Measurements from ENCODE around the gene IP6K2.

IP6K2 gene

DNA sequence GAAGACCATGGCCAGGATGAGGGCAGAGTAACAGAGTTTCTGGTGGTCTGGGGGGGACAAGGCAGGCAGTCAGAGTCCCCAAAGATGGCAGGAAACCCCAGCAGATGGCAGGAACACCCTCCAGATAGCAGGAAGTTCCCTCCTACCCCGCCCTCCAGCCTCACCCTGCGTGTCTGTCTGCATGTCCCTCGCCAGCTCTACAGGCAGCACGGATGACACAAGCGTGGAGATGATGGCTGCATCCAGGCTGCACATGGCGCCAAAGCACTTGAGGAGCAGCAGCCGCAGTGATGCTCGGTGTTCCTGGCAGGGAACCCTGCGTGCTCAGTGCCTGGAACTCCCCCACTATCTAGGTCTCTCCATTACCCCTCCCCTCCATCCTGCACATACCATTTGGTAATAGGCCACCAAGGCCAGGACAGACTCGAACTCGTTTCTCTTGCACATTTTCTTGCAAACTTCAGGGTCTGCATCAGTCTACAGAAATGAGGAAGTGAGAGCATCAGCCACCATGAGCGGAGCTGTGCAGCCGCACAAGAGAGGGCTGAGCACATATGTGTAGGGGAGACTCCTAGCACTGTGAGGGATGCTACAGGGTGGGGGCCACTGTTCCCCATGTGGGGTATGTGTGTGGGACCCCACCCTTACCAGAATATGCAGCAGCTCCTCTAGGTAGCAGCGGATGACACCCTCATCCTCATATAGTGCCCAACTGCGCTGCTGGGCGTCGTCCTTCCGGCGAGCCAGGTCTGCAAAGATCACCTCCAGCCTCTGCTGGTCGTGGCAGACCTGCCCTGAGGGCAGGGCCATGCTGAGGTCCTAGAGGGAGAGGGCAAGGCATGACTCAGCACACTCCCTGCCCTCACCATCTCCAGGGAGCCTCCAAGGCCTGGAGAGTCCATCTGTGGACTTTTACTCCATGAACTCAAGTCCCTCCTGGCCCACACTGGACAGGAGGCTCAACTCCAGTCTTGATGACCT is 37.3 kb downstream of the IP6K2 start:
- Histone ChIP-seq H3K36me3 (ENCODE audit: insufficient read depth, low read length) (peaks cover 68% of the 10 kb centered on the region), H3K79me2 (ENCODE audit: insufficient read depth, low read length) (peaks cover 5% of the 10 kb centered on the region), H2AFZ (ENCODE audit: low read length) (no peak overlapping the region), H4K20me1 (ENCODE audit: insufficient read depth, low read length) (no peaks in the 10 kb centered on the region), H3K9me3 (ENCODE audit: low read length) (no peaks in the 10 kb centered on the region), H3K4me1 (ENCODE audit: insufficient read depth, low read length, severe bottlenecking) (peaks cover 15% of the 10 kb centered on the region), H3K27ac (ENCODE audit: low read depth, low read length, poor library complexity, severe bottlenecking) (no peak overlapping the region), H3K4me2 (ENCODE audit: low read length) (no peak overlapping the region), H3F3A (ENCODE audit: insufficient read depth, low read length) (no peaks in the 10 kb centered on the region), H3K27me3 (ENCODE audit: insufficient read depth, low read length) (no peaks in the 10 kb centered on the region), H3K9ac (ENCODE audit: low read length) (no peak overlapping the region), H3K9me2 (ENCODE audit: low read depth, low read length) (no peaks in the 10 kb centered on the region), H3K4me3 (ENCODE audit: low read depth, low read length, poor library complexity, severe bottlenecking) (no peak overlapping the region)
- TF ChIP-seq, protein P1, sequence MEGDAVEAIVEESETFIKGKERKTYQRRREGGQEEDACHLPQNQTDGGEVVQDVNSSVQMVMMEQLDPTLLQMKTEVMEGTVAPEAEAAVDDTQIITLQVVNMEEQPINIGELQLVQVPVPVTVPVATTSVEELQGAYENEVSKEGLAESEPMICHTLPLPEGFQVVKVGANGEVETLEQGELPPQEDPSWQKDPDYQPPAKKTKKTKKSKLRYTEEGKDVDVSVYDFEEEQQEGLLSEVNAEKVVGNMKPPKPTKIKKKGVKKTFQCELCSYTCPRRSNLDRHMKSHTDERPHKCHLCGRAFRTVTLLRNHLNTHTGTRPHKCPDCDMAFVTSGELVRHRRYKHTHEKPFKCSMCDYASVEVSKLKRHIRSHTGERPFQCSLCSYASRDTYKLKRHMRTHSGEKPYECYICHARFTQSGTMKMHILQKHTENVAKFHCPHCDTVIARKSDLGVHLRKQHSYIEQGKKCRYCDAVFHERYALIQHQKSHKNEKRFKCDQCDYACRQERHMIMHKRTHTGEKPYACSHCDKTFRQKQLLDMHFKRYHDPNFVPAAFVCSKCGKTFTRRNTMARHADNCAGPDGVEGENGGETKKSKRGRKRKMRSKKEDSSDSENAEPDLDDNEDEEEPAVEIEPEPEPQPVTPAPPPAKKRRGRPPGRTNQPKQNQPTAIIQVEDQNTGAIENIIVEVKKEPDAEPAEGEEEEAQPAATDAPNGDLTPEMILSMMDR (IDR thresholded peaks at IDR 0.05; ENCODE audit: low read length), result no peak

DNA sequence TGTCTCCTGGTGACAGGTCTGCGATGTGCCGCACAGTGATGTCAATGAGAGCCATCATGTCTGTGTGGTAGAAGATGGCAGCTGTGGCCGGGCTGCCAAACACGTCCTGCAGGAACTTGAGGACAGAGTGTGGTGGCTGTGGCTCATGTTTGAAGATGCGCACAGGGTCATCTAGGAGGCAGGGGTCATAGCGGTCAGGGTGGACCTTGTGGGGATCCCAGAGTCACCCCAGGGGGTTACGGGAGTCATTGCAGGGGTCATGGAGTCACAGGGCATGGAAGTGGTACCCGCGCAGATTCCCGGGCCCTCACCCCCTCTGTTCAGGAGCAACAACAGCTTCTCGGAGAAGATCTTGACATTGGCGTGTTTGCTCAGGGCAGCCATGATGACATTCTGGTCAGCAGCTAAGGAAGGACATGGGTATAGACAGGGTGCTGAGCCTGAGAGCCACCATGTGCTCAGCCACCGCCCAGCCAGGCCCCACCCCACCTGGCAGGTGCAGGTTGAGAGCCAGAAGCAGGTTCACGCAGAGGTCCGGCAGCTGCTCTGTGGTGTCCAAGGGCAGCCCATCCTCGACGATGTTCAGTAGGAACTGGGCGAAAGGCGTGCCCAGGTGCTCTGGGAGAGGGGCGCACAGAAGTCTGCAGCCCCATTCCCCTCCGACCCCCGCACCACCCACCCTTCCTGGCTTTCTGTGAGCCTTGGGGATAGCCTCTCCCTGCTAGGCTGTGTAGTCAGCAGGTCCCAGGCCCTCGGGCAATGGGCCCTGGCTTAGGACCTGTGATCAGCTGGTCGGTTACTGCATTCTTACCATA is 38.2 kb downstream of the IP6K2 start:
- Histone ChIP-seq H3K27ac (ENCODE audit: low read depth, low read length, poor library complexity, severe bottlenecking) (no peak overlapping the region), H4K20me1 (ENCODE audit: insufficient read depth, low read length) (no peaks in the 10 kb centered on the region), H3K79me2 (ENCODE audit: insufficient read depth, low read length) (no peaks in the 10 kb centered on the region), H3K4me3 (ENCODE audit: low read depth, low read length, poor library complexity, severe bottlenecking) (no peak overlapping the region), H3K27me3 (ENCODE audit: insufficient read depth, low read length) (no peaks in the 10 kb centered on the region), H3K9ac (ENCODE audit: low read length) (no peak overlapping the region), H3K4me1 (ENCODE audit: insufficient read depth, low read length, severe bottlenecking) (peaks cover 6% of the 10 kb centered on the region), H3K36me3 (ENCODE audit: insufficient read depth, low read length) (peaks cover 72% of the 10 kb centered on the region), H2AFZ (ENCODE audit: low read length) (no peak overlapping the region), H3K4me2 (ENCODE audit: low read length) (no peak overlapping the region), H3F3A (ENCODE audit: insufficient read depth, low read length) (no peaks in the 10 kb centered on the region), H3K9me3 (ENCODE audit: low read length) (no peaks in the 10 kb centered on the region), H3K9me2 (ENCODE audit: low read depth, low read length) (no peaks in the 10 kb centered on the region)
- TF ChIP-seq, protein P1 (IDR thresholded peaks at IDR 0.05; ENCODE audit: low read length), result no peak
- TF ChIP-seq EZH2 (IDR thresholded peaks at IDR 0.05; ENCODE audit: borderline replicate concordance, low read length), result no peak

DNA sequence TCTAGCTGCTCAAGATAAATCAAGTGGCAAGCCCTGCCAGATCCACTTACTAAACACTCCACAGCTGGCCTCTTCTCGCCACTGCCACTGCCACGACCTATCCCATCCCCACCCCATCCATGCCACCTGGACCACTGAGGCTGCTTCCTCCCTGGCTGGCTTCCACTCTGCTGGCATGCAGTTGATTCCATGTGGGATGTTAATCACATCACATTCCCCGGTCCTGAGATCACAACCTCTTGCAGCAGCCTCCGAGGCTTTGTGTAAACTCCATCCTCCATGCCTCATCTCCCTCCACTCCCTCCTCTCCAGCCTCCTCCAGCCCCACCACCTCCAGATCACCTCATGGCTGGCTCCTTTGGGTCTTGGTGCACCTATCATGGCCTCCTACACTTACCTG is 39.0 kb downstream of the IP6K2 start:
- Histone ChIP-seq H2AFZ (ENCODE audit: low read length) (no peak overlapping the region), H3K4me1 (ENCODE audit: insufficient read depth, low read length, severe bottlenecking) (no peaks in the 10 kb centered on the region), H3F3A (ENCODE audit: insufficient read depth, low read length) (no peaks in the 10 kb centered on the region), H3K27ac (ENCODE audit: low read depth, low read length, poor library complexity, severe bottlenecking) (no peak overlapping the region), H3K79me2 (ENCODE audit: insufficient read depth, low read length) (no peaks in the 10 kb centered on the region), H3K4me2 (ENCODE audit: low read length) (no peak overlapping the region), H4K20me1 (ENCODE audit: insufficient read depth, low read length) (no peaks in the 10 kb centered on the region), H3K27me3 (ENCODE audit: insufficient read depth, low read length) (no peaks in the 10 kb centered on the region), H3K4me3 (ENCODE audit: low read depth, low read length, poor library complexity, severe bottlenecking) (no peak overlapping the region), H3K36me3 (ENCODE audit: insufficient read depth, low read length) (peaks cover 72% of the 10 kb centered on the region), H3K9ac (ENCODE audit: low read length) (no peak overlapping the region), H3K9me3 (ENCODE audit: low read length) (no peaks in the 10 kb centered on the region), H3K9me2 (ENCODE audit: low read depth, low read length) (no peaks in the 10 kb centered on the region)
- no peak for TF ChIP-seq EZH2 (IDR thresholded peaks at IDR 0.05; ENCODE audit: borderline replicate concordance, low read length)
- TF ChIP-seq, protein P1 (IDR thresholded peaks at IDR 0.05; ENCODE audit: low read length), result no peak
